ENCODE results near the gene SPEF1. TPM values are rescaled to one million over a fixed set of nuclear protein-coding genes. Genes with fewer than 3 reads are reported as not detected.

Gene SPEF1
- total and polyA plus RNA-seq, 2 of the 4 experiments (the other 2 are of a cell fraction) = 0.15 TPM; not detected in 1

- Histone ChIP-seq H2BK15ac (ENCODE audit: low read depth, low read length) (no peak overlapping the region), H2BK5ac (ENCODE audit: low read depth, low read length, poor library complexity, severe bottlenecking) (no peak overlapping the region), H3K4me2 (ENCODE audit: low read depth, low read length) (no peak overlapping the region), H3K4ac (ENCODE audit: low read depth, low read length) (no peak overlapping the region), H3K36me3 (ENCODE audit: control insufficient read depth, insufficient read depth, low read length) (peaks cover 72% of the 10 kb centered on the region), H4K5ac (ENCODE audit: low read depth, low read length) (no peak overlapping the region), H3K14ac (replicated peaks; ENCODE audit: low read depth, low read length) (no peak overlapping the region), H3K4me1 (ENCODE audit: control insufficient read depth, insufficient read depth, low read length) (peaks cover 35% of the 10 kb centered on the region), H3K27me3 (ENCODE audit: control insufficient read depth, insufficient read depth, low read length) (no peaks in the 10 kb centered on the region), H3K56ac (ENCODE audit: extremely low read depth, insufficient read depth, low read length) (no peak overlapping the region), H2AK5ac (ENCODE audit: low read depth, low read length) (0 out of 2 replicates have a peak overlapping the region, but pooled peaks have one; percentile 6), H3K23ac (ENCODE audit: low read depth, low read length) (no peak overlapping the region), H3K79me1 (ENCODE audit: low read depth in 1 of 2, low read length in 2 of 2) (peaks cover 43 to 95% of the 10 kb centered on the region in 2 experiments), H3K9me1 (ENCODE audit: insufficient read depth, low read length) (peaks cover 36% of the 10 kb centered on the region), H3K18ac (ENCODE audit: low read depth, low read length) (no peak overlapping the region), H2BK120ac (ENCODE audit: low read depth, low read length) (no peak overlapping the region), H4K8ac (ENCODE audit: low read depth in 2 of 2, low read length in 2 of 2) (no peak overlapping the region), H2AK9ac (replicated peaks; ENCODE audit: low read depth, low read length, poor library complexity) (peak overlapping the region; percentile 48), H3K27ac (ENCODE audit: insufficient read depth, low read length) (no peak overlapping the region), H3K9me3 (ENCODE audit: control insufficient read depth, insufficient read depth, low read length) (no peaks in the 10 kb centered on the region), H2BK20ac (ENCODE audit: low read depth, low read length) (no peak overlapping the region), H2AFZ (replicated peaks; ENCODE audit: low read length, poor library complexity) (no peak overlapping the region), H3K4me3 (ENCODE audit: insufficient read depth, low read depth, low read length) (no peak overlapping the region), H3K9ac (ENCODE audit: low read depth, low read length) (no peak overlapping the region), H4K20me1 (ENCODE audit: insufficient read depth, low read length) (no peaks in the 10 kb centered on the region), H4K91ac (ENCODE audit: insufficient read depth, low read depth, low read length) (no peak overlapping the region)
- CTCF ChIA-PET = no interaction called here
- BruUV-seq (replicated peaks) = no TSS peak
- POLR2A ChIA-PET (ENCODE audit: unreplicated experiment) = no interaction called here
- ATAC-seq (ENCODE audit: low read depth) = no peak
- DNase-seq = no peak
- in situ Hi-C loops (cut with MboI; ENCODE audit: low sequenced_read_pairs) (no loop called here), dilution Hi-C loops (cut with HindIII; ENCODE audit: low sequenced_read_pairs, unreplicated experiment) (no loop called here), intact Hi-C loops (cut with micrococcal nuclease) (no loop called here)
- TF ChIP-seq MXI1 (IDR thresholded peaks at IDR 0.05; ENCODE audit: borderline replicate concordance, low read depth, low read length) (no peak), SMC3 (IDR thresholded peaks at IDR 0.05; ENCODE audit: low read depth, low read length) (no peak), MAFK (IDR thresholded peaks at IDR 0.05; ENCODE audit: low read depth, low read length) (no peak), RAD21 (IDR thresholded peaks at IDR 0.05; ENCODE audit: low read length) (no peak), RFX5 (IDR thresholded peaks at IDR 0.05; ENCODE audit: low read depth, low read length) (no peak), CTCF (conservative IDR thresholded peaks at IDR 0.05; ENCODE audit: low read depth, low read length) (no peak), RCOR1 (IDR thresholded peaks at IDR 0.05; ENCODE audit: insufficient replicate concordance, low read length) (no peak), ELK1 (IDR thresholded peaks at IDR 0.05; ENCODE audit: borderline replicate concordance, low read depth, low read length) (no peak), FOS (IDR thresholded peaks at IDR 0.05; ENCODE audit: low read depth, low read length) (no peak), MAZ (IDR thresholded peaks at IDR 0.05; ENCODE audit: borderline replicate concordance, low read depth, low read length) (no peak), POLR2A (IDR thresholded peaks at IDR 0.05; ENCODE audit: low read depth, low read length) (no peak), NFE2L2 (IDR thresholded peaks at IDR 0.05; ENCODE audit: low read depth, low read length) (no peak), CEBPB (IDR thresholded peaks at IDR 0.05; ENCODE audit: low read depth, low read length) (no peak), CHD1 (IDR thresholded peaks at IDR 0.05; ENCODE audit: low read depth, low read length) (no peak), BHLHE40 (IDR thresholded peaks at IDR 0.05; ENCODE audit: low read depth, low read length) (no peak), USF2 (IDR thresholded peaks at IDR 0.05; ENCODE audit: low read depth, low read length) (no peak)
- WGBS, 2 experiments (ENCODE audit: extremely low coverage in 2 of 2, insufficient read length in 1 of 2) = no CpG with 5 or more reads among the region's 4 CpGs
Measured at GRCh38 chr20:3801299-3801698, 20.1 kb upstream of the SPEF1 start.

Measured in IMR-90 (cell line).